ENCODE data around the gene NCAPH2.
A peak's percentile ranks its signal among the peaks of the same experiment; 100 is the strongest.

The NCAPH2 gene

GRCh38 chr22:50553310-50553709 lies 45.3 kb downstream of the NCAPH2 start:
- CTCF ChIA-PET, result interaction anchor here (6.6 to 16.1 kb wide), 2 partner anchors 11 to 26 kb away, joined by 68 to 136 read pairs; partner anchors contain the start of genes SCO2, SYCE3 and TYMP
- DNase-seq (ENCODE audit: extremely low spot score), result no peak
- POLR2A ChIA-PET, result interaction anchor here (0.6 to 0.7 kb wide), 2 partner anchors 28 to 355 kb away, joined by 3 to 4 read pairs; partner anchors contain the start of gene SCO2
- TF ChIP-seq, protein P1, sequence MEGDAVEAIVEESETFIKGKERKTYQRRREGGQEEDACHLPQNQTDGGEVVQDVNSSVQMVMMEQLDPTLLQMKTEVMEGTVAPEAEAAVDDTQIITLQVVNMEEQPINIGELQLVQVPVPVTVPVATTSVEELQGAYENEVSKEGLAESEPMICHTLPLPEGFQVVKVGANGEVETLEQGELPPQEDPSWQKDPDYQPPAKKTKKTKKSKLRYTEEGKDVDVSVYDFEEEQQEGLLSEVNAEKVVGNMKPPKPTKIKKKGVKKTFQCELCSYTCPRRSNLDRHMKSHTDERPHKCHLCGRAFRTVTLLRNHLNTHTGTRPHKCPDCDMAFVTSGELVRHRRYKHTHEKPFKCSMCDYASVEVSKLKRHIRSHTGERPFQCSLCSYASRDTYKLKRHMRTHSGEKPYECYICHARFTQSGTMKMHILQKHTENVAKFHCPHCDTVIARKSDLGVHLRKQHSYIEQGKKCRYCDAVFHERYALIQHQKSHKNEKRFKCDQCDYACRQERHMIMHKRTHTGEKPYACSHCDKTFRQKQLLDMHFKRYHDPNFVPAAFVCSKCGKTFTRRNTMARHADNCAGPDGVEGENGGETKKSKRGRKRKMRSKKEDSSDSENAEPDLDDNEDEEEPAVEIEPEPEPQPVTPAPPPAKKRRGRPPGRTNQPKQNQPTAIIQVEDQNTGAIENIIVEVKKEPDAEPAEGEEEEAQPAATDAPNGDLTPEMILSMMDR (IDR thresholded peaks at IDR 0.05; ENCODE audit: control extremely low read depth, extremely low read depth, low read depth, missing control alignments), result no peak

DNA sequence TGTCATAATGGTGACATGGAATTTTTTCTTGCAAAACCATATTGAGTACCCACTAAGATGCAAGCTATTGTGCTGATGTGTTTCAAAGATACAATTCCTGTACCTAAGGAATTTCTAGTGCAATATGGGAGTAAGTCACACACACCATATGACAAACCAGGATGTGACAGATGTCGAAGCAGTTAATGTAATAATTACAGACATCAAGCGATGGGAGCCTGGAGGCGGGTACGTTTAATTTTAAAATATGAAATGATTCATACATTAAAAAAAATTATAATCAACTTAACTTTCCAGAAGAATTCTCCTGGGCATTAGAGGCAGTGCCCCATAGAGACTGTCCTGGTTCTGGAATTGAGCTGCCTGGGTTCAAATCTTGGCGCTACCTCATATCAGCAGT lies 48.7 kb downstream of the NCAPH2 start:
- DNase-seq (ENCODE audit: extremely low spot score), result no peak
- TF ChIP-seq, protein P1 (IDR thresholded peaks at IDR 0.05; ENCODE audit: control extremely low read depth, extremely low read depth, low read depth, missing control alignments), result no peak
- CTCF ChIA-PET, result interaction anchor here (1.0 to 2.3 kb wide), 7 partner anchors 9 to 64 kb away, joined by 4 to 11 read pairs (median 4); partner anchors contain the start of gene SCO2
- POLR2A ChIA-PET, result no interaction called here

- POLR2A ChIA-PET, result interaction anchor here (0.6 kb wide), 1 partner anchor 60 kb away, joined by 4 read pairs; no protein-coding TSS in a partner anchor
- CTCF ChIA-PET, result interaction anchor here (1.0 to 2.2 kb wide), 5 partner anchors 10 to 74 kb away, joined by 3 to 7 read pairs (median 6); partner anchors contain the start of genes KLHDC7B and SCO2
- TF ChIP-seq, protein P1 (IDR thresholded peaks at IDR 0.05; ENCODE audit: control extremely low read depth, extremely low read depth, low read depth, missing control alignments), result no peak
- no peak for DNase-seq (ENCODE audit: extremely low spot score)
Measured at GRCh38 chr22:50560034-50560433, 52.0 kb downstream of the NCAPH2 start.

DNA sequence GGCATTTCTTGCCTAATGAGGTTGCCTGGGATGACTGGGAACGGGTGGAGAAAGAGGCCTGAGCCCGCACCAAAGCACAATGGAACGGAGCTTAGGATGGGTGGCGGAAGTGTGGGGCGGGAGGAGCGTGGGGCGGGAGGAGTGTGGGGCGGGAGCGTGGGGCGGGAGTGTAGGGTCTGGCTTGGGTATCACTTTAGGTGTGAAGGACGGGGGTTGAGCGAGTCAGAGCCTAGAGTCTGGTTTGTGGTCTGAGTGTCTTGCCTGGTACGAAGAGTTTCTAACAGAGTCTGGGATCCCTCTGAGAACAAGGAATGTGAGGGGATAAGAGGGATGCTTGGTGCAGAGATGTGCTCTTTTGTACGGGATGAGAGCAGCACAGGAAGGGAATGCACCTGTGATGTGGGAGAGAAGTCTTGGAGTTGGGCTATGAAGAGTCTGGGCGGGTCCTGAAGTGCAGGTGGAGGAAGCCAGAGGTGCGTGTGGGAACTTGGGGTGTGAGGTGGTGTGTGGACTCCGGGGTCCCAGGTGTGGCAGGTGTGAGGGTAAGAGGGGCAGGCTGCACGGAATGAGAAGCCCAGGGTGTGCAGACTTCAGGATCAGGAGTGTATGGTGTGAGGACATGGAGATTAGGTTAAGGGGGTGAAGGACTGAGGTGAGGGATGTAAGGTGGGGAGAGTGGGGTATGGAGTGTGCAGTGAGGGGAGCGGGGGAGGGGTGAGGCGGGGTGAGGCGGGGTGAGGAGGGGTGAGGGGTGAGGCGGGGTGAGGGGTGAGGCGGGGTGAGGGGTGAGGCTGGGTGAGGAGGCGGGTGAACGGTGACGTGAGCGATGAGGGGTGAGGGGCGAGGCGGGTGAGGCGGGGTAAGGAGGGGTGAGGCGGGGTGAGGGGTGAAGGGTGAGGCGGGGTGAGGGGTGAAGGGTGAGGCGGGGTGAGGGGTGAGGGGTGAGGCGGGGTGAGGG lies 53.7 kb downstream of the NCAPH2 start:
- CTCF ChIA-PET, result interaction anchor here (2.2 kb wide), 2 partner anchors 9 to 13 kb away, joined by 6 to 7 read pairs; no protein-coding TSS in a partner anchor
- DNase-seq (ENCODE audit: extremely low spot score), result no peak
- POLR2A ChIA-PET, result no interaction called here
- TF ChIP-seq, protein P1 (IDR thresholded peaks at IDR 0.05; ENCODE audit: control extremely low read depth, extremely low read depth, low read depth, missing control alignments), result no peak

DNA sequence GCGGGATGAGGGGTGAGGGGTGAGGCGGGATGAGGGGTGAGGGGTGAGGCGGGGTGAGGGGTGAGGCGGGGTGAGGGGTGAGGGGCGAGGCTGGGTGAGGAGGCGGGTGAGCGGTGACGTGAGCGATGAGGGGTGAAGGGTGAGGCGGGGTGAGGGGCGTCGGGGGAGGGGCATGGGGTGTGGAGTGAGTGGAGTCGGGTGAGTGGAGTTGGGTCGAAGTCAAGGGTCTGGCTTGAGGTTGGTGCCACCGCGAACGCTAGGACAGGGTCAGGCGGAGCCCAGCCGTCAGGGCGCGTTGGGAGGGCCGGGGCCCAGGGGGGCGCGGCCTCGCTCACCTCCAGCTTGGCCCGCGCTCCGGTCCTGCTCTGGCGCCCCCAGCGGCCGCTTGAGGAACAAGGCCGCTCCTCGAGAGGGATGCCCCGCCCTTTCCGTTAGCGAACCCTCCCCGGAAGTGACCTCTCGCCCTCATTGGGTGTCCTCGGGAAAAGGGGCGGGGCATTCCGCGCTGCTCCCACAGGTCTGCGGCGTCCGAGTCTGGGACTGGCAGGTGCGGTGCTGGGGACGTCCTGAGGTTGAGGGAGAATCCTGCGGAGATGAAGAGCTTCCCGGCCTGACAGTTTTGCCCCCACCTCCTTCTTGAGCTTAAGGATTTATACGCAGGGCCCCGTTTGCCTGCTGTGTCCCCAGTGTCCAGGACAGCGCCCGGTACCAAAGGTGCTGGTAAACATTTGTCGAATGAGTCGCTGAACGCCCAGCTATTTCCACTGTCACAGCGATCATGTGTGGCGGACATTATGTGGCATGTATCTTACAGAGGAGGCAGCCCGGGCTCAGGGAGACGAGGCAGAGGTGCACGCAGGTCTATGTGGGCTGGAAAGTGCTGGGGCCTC lies 54.7 kb downstream of the NCAPH2 start, which contains the start of gene SYCE3:
TSS of gene SYCE3 (minus strand) at position 397 of the 890 bp plus-strand sequence. CDS start 6,514 bp downstream, outside the sequence.
- DNase-seq (ENCODE audit: extremely low spot score), result peak; percentile 98
- ChIA-PET POLR2A (interaction anchor here (0.6 to 1.3 kb wide), 4 partner anchors 14 to 55 kb away, joined by 3 to 6 read pairs (median 4); partner anchors contain the start of genes CPT1B, LMF2 and NCAPH2), CTCF (interaction anchor here (0.6 to 5.2 kb wide), 30 partner anchors 10 to 323 kb away, joined by 3 to 68 read pairs (median 4); partner anchors contain the start of genes ARSA, CHKB, CPT1B and KLHDC7B)
- TF ChIP-seq, protein P1 (IDR thresholded peaks at IDR 0.05; ENCODE audit: control extremely low read depth, extremely low read depth, low read depth, missing control alignments), result peak; percentile 85

Data from GM10248 (cell line).